A549 (cell line): Measurements from ENCODE around the gene KLHL36.

ENCODE experiments used
- CHD2 ChIP-seq: fragments of 150-350 bp; IDR thresholded peaks from 2 replicates; pipeline ENCODE4 v1.6.1; 2014; ENCODE audit warnings: low read length; ENCODE audit not compliant: partially characterized antibody
- CHD4 ChIP-seq: fragments of 200-600 bp; sonication (generic); IDR thresholded peaks from 2 replicates; pipeline ENCODE4 v1.6.1; 2016; ENCODE audit warnings: antibody characterized with exemption, mild to moderate bottlenecking, borderline replicate concordance
- NFE2L2 ChIP-seq: fragments of 150-350 bp; conservative IDR thresholded peaks from 2 replicates; pipeline ENCODE4 v1.6.1; 2014; ENCODE audit warnings: low read length
- POLR2A ChIP-seq: IDR thresholded peaks from 2 replicates; pipeline ENCODE4 v1.6.1; 2012; ENCODE audit warnings: mild to moderate bottlenecking, low read length
- POLR2AphosphoS2 ChIP-seq: conservative IDR thresholded peaks from 2 replicates; pipeline ENCODE4 v1.6.1; 2012; ENCODE audit warnings: low read length, improper control_type of control experiment, inconsistent platforms
- RFX5 ChIP-seq: fragments of 450-650 bp; IDR thresholded peaks from 2 replicates; pipeline ENCODE4 v1.7.1; 2014; ENCODE audit warnings: antibody characterized with exemption, mild to moderate bottlenecking, moderate library complexity
- TF ChIP-seq, protein P1 (sequence below): fragments of >200 bp; sonication (Bioruptor Twin); formaldehyde crosslinking; IDR thresholded peaks from 3 replicates; pipeline ENCODE4 v1.5.1; 2016
- TF ChIP-seq, protein P2 (sequence below): fragments of 250-450 bp; sonication (Bioruptor Pico); IDR thresholded peaks from 2 replicates; pipeline ENCODE4 v1.5.0; 2021; ENCODE audit warnings: mild to moderate bottlenecking, moderate library complexity, borderline replicate concordance

DNA sequence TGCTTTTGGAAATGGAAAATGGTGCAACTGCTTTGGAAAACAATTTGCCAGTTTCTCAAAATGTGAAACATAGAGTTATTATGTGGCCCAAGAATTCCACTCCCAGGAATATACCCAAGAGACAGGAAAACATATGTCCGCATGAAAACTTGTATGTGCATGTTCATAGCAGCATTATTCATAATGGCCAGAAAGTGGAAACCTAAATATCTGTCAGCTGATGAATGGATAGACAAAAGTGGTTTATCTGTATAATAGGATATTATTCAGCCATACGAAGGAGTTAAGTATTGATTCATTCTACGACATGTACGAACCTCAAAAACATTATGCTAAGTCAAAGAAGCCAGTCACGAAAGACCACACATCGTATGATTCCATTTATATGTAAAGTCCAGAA, 22.8 kb upstream of the KLHL36 start:
- TF ChIP-seq, protein P1, sequence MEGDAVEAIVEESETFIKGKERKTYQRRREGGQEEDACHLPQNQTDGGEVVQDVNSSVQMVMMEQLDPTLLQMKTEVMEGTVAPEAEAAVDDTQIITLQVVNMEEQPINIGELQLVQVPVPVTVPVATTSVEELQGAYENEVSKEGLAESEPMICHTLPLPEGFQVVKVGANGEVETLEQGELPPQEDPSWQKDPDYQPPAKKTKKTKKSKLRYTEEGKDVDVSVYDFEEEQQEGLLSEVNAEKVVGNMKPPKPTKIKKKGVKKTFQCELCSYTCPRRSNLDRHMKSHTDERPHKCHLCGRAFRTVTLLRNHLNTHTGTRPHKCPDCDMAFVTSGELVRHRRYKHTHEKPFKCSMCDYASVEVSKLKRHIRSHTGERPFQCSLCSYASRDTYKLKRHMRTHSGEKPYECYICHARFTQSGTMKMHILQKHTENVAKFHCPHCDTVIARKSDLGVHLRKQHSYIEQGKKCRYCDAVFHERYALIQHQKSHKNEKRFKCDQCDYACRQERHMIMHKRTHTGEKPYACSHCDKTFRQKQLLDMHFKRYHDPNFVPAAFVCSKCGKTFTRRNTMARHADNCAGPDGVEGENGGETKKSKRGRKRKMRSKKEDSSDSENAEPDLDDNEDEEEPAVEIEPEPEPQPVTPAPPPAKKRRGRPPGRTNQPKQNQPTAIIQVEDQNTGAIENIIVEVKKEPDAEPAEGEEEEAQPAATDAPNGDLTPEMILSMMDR: no peak
- no peak for TF ChIP-seq POLR2A
- TF ChIP-seq, protein P2, sequence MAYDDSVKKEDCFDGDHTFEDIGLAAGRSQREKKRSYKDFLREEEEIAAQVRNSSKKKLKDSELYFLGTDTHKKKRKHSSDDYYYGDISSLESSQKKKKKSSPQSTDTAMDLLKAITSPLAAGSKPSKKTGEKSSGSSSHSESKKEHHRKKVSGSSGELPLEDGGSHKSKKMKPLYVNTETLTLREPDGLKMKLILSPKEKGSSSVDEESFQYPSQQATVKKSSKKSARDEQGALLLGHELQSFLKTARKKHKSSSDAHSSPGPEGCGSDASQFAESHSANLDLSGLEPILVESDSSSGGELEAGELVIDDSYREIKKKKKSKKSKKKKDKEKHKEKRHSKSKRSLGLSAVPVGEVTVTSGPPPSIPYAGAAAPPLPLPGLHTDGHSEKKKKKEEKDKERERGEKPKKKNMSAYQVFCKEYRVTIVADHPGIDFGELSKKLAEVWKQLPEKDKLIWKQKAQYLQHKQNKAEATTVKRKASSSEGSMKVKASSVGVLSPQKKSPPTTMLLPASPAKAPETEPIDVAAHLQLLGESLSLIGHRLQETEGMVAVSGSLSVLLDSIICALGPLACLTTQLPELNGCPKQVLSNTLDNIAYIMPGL (CRISPR knock-in tag): no peak
- TF ChIP-seq CHD2: no peak
- TF ChIP-seq CHD4: no peak
- TF ChIP-seq NFE2L2: no peak
- TF ChIP-seq POLR2AphosphoS2: no peak
- no peak for TF ChIP-seq RFX5
